GM08714 (cell line): ENCODE data around the gene TAC1.

ENCODE experiments used
- H3K4me3 ChIP-seq: fragments of 200-500 bp; sonication (Bioruptor generic); 2 replicates; pipeline ENCODE4 v1.5.1; 2014; ENCODE audit warnings: mild to moderate bottlenecking, low read length, inconsistent platforms
- ZNF274 ChIP-seq: IDR thresholded peaks from 2 replicates; pipeline ENCODE4 v1.6.1; 2012; ENCODE audit warnings: mild to moderate bottlenecking, low read depth, low read length

The TAC1 gene, protein sequence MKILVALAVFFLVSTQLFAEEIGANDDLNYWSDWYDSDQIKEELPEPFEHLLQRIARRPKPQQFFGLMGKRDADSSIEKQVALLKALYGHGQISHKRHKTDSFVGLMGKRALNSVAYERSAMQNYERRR

DNA sequence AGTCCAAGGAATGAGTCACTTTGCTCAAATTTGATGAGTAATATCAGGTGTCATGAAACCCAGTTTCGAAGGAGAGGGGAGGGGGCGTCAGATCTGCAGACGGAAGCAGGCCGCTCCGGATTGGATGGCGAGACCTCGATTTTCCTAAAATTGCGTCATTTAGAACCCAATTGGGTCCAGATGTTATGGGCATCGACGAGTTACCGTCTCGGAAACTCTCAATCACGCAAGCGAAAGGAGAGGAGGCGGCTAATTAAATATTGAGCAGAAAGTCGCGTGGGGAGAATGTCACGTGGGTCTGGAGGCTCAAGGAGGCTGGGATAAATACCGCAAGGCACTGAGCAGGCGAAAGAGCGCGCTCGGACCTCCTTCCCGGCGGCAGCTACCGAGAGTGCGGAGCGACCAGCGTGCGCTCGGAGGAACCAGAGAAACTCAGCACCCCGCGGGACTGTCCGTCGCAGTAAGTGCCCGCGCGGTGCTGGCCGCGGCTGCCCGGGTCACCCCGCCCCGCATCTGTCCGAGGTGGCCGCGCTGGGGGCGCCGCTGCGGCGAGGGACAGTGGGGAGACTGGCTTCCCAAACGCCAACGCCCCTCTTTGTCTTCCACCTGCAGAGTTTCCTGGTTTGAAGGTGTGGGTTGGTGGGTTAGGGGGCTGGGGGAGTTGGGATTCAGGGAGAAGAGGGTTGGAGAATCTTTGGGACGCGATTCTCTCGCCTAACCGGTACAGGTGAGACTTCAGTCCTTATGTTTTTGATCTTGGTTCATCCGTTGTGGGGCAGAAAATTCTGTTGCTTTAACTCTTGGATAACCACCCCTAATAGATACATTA lies at the start of gene TAC1:
Gene TAC1 (plus strand): TSS at position 351 of the 829 bp plus-strand sequence. CDS start 527 bp downstream, outside the sequence.
- no peak for TF ChIP-seq ZNF274
- no peak within 1 kb of the TSS for H3K4me3 ChIP-seq

DNA sequence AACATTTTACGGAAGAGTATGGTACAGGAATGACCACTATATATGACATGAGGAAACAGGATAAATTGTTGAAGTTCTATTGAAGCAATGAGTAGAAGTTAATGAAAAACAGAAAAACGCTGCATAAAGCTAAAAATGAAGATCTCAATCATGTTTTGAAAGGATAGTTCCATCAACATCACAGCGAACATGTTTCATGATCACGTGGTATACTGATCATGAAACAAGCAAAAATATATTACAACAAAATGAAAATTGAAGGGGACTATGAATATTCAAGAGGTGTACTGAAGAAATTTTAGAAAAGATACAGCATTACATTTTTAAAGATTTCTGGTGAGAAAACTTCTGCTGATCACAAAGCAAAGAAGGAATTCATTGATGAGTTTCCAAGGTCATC lies 45.9 kb upstream of the TAC1 start:
- no peak overlapping the region for H3K4me3 ChIP-seq
- TF ChIP-seq ZNF274: no peak

DNA sequence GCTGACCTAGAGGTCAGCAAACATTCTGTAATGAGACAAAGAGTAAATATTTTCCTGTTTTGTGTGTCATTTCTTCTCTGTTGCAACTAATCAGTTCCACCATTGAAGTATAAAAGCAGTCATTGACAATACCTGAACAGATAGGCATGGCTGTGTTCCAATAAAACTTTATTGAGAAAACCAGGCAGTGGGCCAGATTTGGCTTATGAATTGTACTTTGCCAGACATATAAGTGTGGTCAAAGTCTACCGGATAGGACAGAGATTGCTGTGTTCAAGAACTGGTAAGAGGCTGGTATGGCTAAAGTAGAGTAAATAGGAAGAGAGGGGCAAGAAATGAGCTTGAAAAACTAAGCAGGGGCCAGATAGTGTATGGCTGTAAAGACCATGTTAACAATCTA lies 38.3 kb upstream of the TAC1 start:
- TF ChIP-seq ZNF274: no peak
- no peak overlapping the region for H3K4me3 ChIP-seq

DNA sequence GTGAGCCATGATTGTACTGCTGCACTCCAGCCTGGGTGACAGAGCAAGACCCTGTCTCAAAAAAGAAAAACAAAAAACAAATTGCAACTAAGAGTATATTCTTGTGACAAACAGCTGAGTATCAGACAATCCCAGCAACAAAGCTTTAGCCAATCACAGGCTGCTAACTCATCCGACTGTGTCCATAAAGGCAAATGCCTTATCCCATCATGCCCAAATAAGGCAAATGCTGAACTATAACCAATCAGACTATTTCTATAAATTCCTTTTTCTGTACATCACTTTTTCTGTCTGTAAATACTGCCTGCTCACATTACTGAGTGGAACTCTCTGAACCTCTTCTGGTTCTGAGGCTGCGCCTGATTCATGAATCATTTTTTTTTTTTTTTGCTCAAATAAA lies 37.5 kb upstream of the TAC1 start:
- TF ChIP-seq ZNF274: no peak
- H3K4me3 ChIP-seq: no peak overlapping the region

DNA sequence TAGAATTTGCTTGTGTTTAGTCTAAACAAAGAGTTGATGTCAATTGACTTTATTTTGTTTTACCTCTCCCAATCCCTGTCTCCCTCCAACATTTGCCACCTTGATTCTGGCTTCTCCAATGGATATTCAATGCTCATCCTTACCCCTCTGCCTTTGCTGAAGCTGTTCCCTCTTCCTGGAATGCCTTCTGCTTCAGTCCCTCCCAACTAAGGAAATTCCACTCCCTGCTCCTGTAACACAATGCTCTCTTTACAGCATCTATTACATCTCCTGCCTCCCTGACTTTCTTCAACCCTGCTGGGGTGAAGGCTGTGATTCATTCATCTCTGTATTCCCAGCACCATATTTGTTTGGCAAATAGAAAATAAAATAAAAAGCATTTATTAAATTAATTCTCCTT lies 34.5 kb upstream of the TAC1 start:
- no peak overlapping the region for H3K4me3 ChIP-seq
- no peak for TF ChIP-seq ZNF274

DNA sequence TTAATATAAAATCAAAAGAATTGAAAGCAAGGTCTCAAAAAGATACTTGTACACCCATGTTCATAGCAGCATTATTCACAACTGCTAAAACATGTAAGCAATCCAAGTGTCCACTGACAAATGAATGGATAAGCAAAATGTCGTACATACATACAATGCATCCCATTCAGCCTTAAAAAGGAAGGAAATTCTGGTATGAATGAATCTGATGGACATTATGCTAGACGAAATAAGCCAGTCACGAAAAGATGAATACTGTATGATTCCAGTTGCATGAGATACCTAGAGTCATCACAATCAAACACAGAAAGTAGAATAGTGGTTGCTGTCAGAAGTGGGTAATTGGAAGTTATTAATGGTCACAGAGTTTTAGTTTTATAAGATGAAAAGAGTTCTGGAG lies 9.5 kb upstream of the TAC1 start:
- H3K4me3 ChIP-seq: no peak overlapping the region
- TF ChIP-seq ZNF274: no peak

DNA sequence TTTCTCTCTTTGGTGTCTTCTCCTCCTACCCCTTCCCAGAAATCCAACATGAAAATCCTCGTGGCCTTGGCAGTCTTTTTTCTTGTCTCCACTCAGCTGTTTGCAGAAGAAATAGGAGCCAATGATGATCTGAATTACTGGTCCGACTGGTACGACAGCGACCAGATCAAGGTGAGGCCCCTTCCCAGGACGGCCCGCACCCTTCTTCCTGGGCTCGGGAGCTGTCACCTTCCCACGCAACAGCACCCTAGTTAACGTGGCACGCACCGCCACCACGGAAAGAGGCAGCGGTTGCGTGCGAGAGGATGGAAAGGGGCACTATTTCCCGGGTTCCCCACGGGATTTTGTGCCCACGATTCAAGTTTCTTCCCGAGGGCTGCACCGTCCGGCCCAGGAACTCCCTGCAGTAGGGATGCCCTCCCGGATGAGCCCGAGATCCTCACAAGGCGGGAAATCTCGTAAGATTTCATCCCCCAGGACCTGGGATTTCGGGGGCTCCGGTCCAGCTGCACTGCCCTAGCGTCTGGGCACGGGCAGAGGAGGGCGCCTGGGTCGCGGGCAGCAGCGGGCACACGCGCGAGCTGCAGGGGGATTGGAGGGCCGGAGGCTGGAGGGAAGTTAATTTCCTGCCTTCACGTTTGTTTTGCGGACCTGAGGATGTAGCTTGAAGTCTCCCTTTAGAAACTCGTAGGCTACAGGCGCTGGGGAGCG lies 834 bp downstream of the TAC1 start:
- TF ChIP-seq ZNF274: no peak
- H3K4me3 ChIP-seq: no peak overlapping the region

DNA sequence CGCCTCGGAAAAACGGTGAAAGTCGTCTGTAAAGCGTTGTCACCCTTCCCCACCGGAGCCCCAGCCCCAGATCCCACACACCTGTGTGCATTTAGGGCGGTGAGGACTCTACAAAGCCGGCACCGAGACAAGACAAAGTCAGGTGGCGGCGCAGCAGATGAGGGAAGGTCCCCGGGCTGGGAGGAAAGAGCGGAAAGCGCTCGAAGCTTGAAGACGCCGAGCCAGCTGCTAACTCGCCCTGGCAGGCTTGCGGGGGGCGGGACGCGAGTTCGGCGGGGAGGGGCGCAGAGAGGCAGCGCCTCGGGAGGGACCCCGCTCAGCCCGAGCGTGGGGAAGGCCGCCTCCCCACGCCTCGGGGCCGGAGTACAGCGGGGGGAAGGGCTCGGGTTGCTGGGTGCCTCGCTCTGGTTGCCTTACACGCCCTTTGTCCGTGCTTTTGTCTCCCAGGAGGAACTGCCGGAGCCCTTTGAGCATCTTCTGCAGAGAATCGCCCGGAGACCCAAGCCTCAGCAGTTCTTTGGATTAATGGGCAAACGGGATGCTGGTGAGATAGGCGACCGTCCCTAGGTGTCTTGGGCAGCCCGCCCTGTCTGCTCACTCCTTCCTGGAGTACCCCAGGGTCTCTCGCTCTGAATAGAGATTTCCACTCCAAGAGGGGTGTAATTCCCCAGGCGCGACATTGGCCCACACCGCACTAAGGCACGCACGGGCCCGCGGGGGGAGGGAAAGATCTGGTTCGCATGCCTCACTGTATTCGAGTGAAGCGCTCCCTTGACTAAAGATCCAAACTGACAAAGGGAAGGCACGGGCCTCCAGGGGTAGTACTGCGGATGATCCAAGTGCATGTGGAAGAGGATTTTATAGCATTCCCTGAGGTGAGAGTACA lies 1.6 kb downstream of the TAC1 start:
- no peak overlapping the region for H3K4me3 ChIP-seq
- no peak for TF ChIP-seq ZNF274

DNA sequence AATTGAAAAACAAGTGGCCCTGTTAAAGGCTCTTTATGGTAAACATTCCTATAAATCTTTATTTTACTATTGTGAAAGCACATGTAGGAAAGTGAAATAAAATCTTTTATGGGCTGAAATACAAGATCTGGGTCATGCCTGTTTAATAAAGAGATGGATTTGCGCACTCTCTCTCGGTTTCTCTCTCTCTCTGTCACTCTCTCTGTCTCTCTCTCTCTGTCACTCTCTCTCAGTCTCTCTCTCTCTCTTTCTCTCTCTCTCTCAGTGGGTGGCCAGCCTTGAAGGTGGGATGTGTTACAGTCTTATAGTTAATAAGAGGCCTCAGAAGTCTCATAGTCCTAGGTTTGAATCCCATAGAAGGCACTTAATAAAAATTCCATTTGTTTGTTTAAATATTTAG lies 2.4 kb downstream of the TAC1 start:
- no peak for TF ChIP-seq ZNF274
- no peak overlapping the region for H3K4me3 ChIP-seq

DNA sequence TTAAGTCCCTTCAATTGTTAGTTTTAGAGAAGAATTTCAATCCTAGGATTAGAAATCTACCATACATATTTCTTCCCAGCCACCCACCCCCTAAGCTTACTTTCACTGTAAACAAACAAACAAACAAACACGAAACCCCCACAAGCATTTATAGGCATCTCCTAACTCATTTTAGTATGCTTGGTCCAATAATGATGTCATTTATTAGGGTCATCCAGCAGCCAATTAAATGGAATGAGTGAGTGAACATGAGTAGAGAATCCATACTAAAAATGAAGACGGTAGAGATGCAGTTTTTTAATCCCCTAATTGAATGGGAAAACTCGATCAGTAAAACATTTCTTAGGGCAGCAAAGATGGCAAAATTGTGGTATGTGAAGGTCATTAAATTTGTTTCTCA lies 3.2 kb downstream of the TAC1 start:
- no peak for TF ChIP-seq ZNF274
- no peak overlapping the region for H3K4me3 ChIP-seq

DNA sequence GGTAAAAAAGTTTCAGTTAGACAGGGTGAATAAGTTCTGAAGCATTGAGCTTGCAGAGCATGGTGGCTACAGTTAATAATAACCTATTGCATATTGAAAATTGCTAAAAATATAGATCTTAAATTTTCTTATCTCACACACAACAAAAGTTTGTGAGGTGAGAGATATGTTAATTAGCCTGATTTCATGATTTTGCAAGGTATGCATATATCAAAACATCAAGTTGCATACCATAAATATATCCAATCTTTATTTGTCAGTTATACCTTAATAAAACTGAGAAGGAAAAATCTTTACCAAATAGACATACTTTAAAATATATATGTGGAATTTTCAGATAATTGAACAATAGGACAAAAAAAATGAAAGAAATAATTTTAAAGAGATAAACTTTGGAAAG lies 16.6 kb downstream of the TAC1 start:
- no peak for TF ChIP-seq ZNF274
- no peak overlapping the region for H3K4me3 ChIP-seq

DNA sequence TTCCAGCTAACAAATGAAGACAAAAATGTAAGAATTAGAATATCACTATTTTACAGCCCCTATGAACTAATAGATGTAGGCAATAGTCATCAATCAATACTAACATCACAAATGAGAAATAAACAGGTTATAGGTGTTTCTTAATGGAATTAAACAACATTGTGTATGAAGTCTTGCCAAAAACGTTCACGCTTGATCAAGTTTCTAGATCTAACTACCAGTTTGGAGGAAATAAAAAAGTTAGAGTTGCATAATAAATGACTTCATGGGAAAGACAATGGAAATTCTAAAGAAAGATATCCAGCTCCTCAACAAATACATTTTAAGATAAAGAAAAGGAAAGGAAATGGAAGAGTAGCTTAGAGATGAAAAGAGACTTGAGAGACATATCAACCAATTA lies 19.7 kb downstream of the TAC1 start:
- TF ChIP-seq ZNF274: no peak
- H3K4me3 ChIP-seq: no peak overlapping the region

DNA sequence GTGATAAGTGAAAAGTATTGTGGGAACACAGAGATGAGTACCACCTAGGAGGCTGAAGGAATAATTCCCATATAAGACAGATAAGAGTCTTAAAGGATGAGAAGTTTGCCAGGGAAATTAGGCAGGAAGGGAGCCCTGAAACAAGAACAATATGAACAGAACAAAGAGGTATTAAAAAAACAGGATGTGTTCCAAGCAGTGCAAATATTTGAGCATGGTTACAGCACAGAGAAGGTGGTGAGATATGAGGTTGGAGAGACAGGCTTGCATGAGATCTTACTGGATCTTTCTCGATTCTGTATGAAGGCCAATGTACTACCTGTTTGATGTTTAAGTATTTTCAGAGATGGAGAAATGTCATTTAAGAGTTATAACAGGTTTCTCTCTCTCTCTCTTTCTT lies 20.3 kb downstream of the TAC1 start:
- TF ChIP-seq ZNF274: no peak
- H3K4me3 ChIP-seq: no peak overlapping the region

DNA sequence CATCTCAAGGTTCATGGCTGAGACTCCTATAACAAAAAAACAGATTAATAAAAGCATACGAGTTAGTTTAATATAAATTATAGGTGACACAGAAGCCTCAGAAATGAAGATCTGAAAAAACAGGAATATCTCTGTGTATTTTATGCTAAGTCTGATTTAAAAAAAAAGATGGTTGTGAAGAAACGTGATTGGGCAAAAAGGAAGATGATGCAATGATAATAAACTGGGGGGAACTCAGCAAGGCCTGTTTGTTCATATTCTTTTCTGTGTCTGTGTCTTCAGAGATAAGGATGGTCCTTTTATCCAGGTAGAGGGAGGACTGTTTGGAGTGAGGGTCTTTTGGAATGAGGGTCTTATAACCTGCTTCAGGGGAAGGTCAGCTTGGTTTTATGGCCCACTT lies 25.9 kb downstream of the TAC1 start:
- no peak for TF ChIP-seq ZNF274
- H3K4me3 ChIP-seq: no peak overlapping the region
